PC-9 (cell line): ENCODE measurements around the gene FMR1. TPM values are rescaled to one million over a fixed set of nuclear protein-coding genes. Genes with fewer than 3 reads are reported as not detected.

Experiments used
- BruUV-seq: library from RNA; stranded (reverse); fragments of 400-500 nt; replicated peaks from 2 replicates; lab custom pipeline; 2021; lab: Mats Ljungman, UMichigan
- CTCF ChIA-PET: fragments of 300-600 bp; sonication (Branson Sonifier 250); formaldehyde crosslinking; loops from one replicate; lab custom pipeline; 2022; ENCODE audit warnings: antibody characterized with exemption; lab: Charles Lee
- POLR2A ChIA-PET: fragments of 300-600 bp; sonication (Branson Sonifier 250); formaldehyde crosslinking; loops from one replicate; lab custom pipeline; 2022; ENCODE audit warnings: antibody characterized with exemption; ENCODE audit not compliant: unreplicated experiment; lab: Charles Lee
- DNase-seq, 2 experiments: peaks; one replicate each; pipeline versions ENCODE4 v3.0.0 to v3.0.0-alpha.2; 2015 to 2022; ENCODE audit warnings: mixed read lengths in 1 of 2
- H2AFZ ChIP-seq: fragments of 200-600 bp; sonication (generic); 2 replicates; pipeline ENCODE4 v1.8.1; 2017; ENCODE audit warnings: antibody characterized with exemption
- H3F3A ChIP-seq: fragments of 200-600 bp; sonication (generic); 2 replicates; pipeline ENCODE4 v1.8.1; 2017; ENCODE audit warnings: antibody characterized with exemption, mild to moderate bottlenecking, low read depth; ENCODE audit not compliant: insufficient read depth
- H3K27ac ChIP-seq: fragments of 200-600 bp; sonication (generic); 2 replicates; pipeline ENCODE4 v1.6.1; 2016; ENCODE audit warnings: mixed run types
- H3K27me3 ChIP-seq: fragments of 200-600 bp; sonication (generic); 2 replicates; pipeline ENCODE4 v1.6.1; 2016; ENCODE audit warnings: low read depth, mixed run types; ENCODE audit not compliant: insufficient read depth
- H3K36me3 ChIP-seq: fragments of 200-600 bp; sonication (generic); 2 replicates; pipeline ENCODE4 v1.6.1; 2016; ENCODE audit warnings: low read depth, mixed run types
- H3K4me1 ChIP-seq: fragments of 200-600 bp; sonication (generic); replicated peaks from 2 replicates; pipeline ENCODE4 v1.6.1; 2016; ENCODE audit warnings: mixed run types; ENCODE audit not compliant: insufficient read depth
- H3K4me2 ChIP-seq: fragments of 200-600 bp; sonication (generic); 2 replicates; pipeline ENCODE4 v1.6.1; 2017; ENCODE audit warnings: mixed run types
- H3K4me3 ChIP-seq: fragments of 200-600 bp; sonication (generic); 2 replicates; pipeline ENCODE4 v1.6.1; 2016; ENCODE audit warnings: mixed run types
- H3K79me2 ChIP-seq: fragments of 200-600 bp; sonication (generic); 2 replicates; pipeline ENCODE4 v1.6.1; 2017; ENCODE audit warnings: low read depth, mixed run types
- H3K9me2 ChIP-seq: fragments of 200-600 bp; sonication (generic); 2 replicates; pipeline ENCODE4 v1.8.1; 2017; ENCODE audit warnings: mild to moderate bottlenecking; ENCODE audit not compliant: insufficient read depth
- H3K9me3 ChIP-seq: fragments of 200-600 bp; sonication (generic); 2 replicates; pipeline ENCODE4 v1.8.1; 2016; ENCODE audit warnings: low read depth; ENCODE audit not compliant: insufficient read depth
- H4K20me1 ChIP-seq: fragments of 200-600 bp; sonication (generic); 2 replicates; pipeline ENCODE4 v1.8.1; 2017; ENCODE audit not compliant: insufficient read depth
- EZH2 ChIP-seq: fragments of 200-600 bp; sonication (generic); IDR thresholded peaks from 2 replicates; pipeline ENCODE4 v1.8.0; 2017; ENCODE audit warnings: antibody characterized with exemption, low read depth
- intact Hi-C: fragments of 100-400 bp; cut with micrococcal nuclease; formaldehyde crosslinking; loops from one replicate; pipeline ENCODE4 v1.10.0; 2022; ENCODE audit not compliant: unreplicated experiment
- total RNA-seq: library from RNA; stranded (reverse); gene quantifications from 2 replicates; pipeline ENCODE4 v1.2.3, GENCODE V29; 2021
- TF ChIP-seq, protein P1 (sequence below): fragments of 200-600 bp; sonication (generic); conservative IDR thresholded peaks from 2 replicates; pipeline ENCODE4 v1.6.1; 2017; ENCODE audit warnings: mixed run types, antibody characterized with exemption, mild to moderate bottlenecking, moderate library complexity

FMR1 gene
- total RNA-seq, 1 experiment from 2014 or later: 99.9 TPM

GRCh38 chrX:147912093-147912801, 528 bp downstream of the FMR1 start:
- peak overlapping the region; percentile 94 for H2AFZ ChIP-seq
- intact Hi-C loops: loop anchor here (5.0 to 10.0 kb wide), 2 partner anchors 65 to 1583 kb away; no protein-coding TSS in a partner anchor
- ChIA-PET CTCF (no interaction called here), POLR2A (interaction anchor here (0.5 kb wide), 1 partner anchor 38 kb away, joined by 3 read pairs; no protein-coding TSS in a partner anchor)
- H3K79me2 ChIP-seq: peaks cover 52% of the 10 kb centered on the region
- BruUV-seq: no TSS peak
- no peaks in the 10 kb centered on the region for H3K9me2 ChIP-seq
- DNase-seq: peak in 1 of 2 experiments; percentile 26
- peak overlapping the region; percentile 97 for H3K4me2 ChIP-seq
- H3K4me1 ChIP-seq: peaks cover 27% of the 10 kb centered on the region
- no peaks in the 10 kb centered on the region for H3K27me3 ChIP-seq
- H3F3A ChIP-seq: 0 out of 2 replicates have a peak, but pooled peaks cover 3% of the 10 kb centered on the region
- peaks cover 44% of the 10 kb centered on the region for H4K20me1 ChIP-seq
- no peak for TF ChIP-seq EZH2
- TF ChIP-seq, protein P1, sequence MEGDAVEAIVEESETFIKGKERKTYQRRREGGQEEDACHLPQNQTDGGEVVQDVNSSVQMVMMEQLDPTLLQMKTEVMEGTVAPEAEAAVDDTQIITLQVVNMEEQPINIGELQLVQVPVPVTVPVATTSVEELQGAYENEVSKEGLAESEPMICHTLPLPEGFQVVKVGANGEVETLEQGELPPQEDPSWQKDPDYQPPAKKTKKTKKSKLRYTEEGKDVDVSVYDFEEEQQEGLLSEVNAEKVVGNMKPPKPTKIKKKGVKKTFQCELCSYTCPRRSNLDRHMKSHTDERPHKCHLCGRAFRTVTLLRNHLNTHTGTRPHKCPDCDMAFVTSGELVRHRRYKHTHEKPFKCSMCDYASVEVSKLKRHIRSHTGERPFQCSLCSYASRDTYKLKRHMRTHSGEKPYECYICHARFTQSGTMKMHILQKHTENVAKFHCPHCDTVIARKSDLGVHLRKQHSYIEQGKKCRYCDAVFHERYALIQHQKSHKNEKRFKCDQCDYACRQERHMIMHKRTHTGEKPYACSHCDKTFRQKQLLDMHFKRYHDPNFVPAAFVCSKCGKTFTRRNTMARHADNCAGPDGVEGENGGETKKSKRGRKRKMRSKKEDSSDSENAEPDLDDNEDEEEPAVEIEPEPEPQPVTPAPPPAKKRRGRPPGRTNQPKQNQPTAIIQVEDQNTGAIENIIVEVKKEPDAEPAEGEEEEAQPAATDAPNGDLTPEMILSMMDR: no peak
- peak overlapping the region; percentile 96 for H3K4me3 ChIP-seq
- H3K36me3 ChIP-seq: no peaks in the 10 kb centered on the region
- H3K9me3 ChIP-seq: no peaks in the 10 kb centered on the region
- peak overlapping the region; percentile 76 for H3K27ac ChIP-seq

GRCh38 chrX:147913570-147913969, 1.9 kb downstream of the FMR1 start:
- TF ChIP-seq, protein P1: no peak
- TF ChIP-seq EZH2: no peak
- Histone ChIP-seq H3K9me2 (no peaks in the 10 kb centered on the region), H3K27ac (0 out of 2 replicates have a peak overlapping the region, but pooled peaks have one; percentile 76), H3K4me2 (peak overlapping the region; percentile 97), H3K4me3 (peak overlapping the region; percentile 96), H3K79me2 (peaks cover 65% of the 10 kb centered on the region), H3K9me3 (no peaks in the 10 kb centered on the region), H3K36me3 (no peaks in the 10 kb centered on the region), H4K20me1 (peaks cover 55% of the 10 kb centered on the region), H2AFZ (no peak overlapping the region), H3K4me1 (peaks cover 27% of the 10 kb centered on the region), H3K27me3 (no peaks in the 10 kb centered on the region), H3F3A (0 out of 2 replicates have a peak, but pooled peaks cover 3% of the 10 kb centered on the region)
- CTCF ChIA-PET: no interaction called here
- intact Hi-C loops: loop anchor here (5.0 to 10.0 kb wide), 2 partner anchors 66 to 1581 kb away; no protein-coding TSS in a partner anchor
- TSS peak; percentile 26 for BruUV-seq
- POLR2A ChIA-PET: no interaction called here
- DNase-seq: no peak

DNA sequence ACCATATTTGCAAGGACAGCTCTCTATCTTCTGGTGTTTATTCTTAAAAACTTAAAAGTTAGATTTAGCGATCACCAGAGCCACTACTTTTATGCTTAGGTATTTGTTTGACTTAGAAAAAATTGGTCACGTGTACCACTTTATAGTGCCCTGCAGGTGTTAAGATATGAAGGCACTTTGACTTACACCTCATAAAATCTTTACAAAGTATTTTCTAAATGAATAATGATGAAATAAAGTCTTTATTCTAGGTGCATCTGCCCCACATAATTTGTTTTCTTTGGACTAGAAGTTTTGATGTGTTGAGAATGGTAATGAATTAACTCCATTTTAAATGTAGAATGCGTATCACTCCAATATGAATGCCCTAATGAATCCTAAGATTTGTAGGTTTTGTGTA, 2.9 kb downstream of the FMR1 start:
- TF ChIP-seq, protein P1: no peak
- TF ChIP-seq EZH2: no peak
- Histone ChIP-seq H4K20me1 (peaks cover 63% of the 10 kb centered on the region), H3K4me1 (peaks cover 27% of the 10 kb centered on the region), H3K9me2 (no peaks in the 10 kb centered on the region), H3K27ac (no peak overlapping the region), H3K4me2 (peak overlapping the region; percentile 97), H3K4me3 (peak overlapping the region; percentile 96; the same call in 1 of the 2 replicates), H3K79me2 (peaks cover 76% of the 10 kb centered on the region), H3F3A (0 out of 2 replicates have a peak, but pooled peaks cover 3% of the 10 kb centered on the region), H3K9me3 (no peaks in the 10 kb centered on the region), H3K27me3 (no peaks in the 10 kb centered on the region), H3K36me3 (no peaks in the 10 kb centered on the region), H2AFZ (no peak overlapping the region)
- no TSS peak for BruUV-seq
- no peak for DNase-seq
- intact Hi-C loops: loop anchor here (5.0 to 10.0 kb wide), 2 partner anchors 67 to 1580 kb away; no protein-coding TSS in a partner anchor
- ChIA-PET POLR2A (no interaction called here), CTCF (no interaction called here)
